Upper lobe of left lung (tissue), 4 donors: Measurements from ENCODE around the gene LRRC3.

ENCODE experiments used
- CTCF ChIP-seq, 6 experiments: fragments of 450-650 bp in 4 of 6; fragments of 200-600 bp in 2 of 6; sonication (generic) in 2 of 6; IDR thresholded peaks; one replicate each; pipeline ENCODE4 v1.5.1; 2016 to 2019; ENCODE audit warnings: antibody characterized with exemption in 6 of 6
- EP300 ChIP-seq, 4 donors: sonication (generic); formaldehyde crosslinking; IDR thresholded peaks; one replicate each; pipeline ENCODE4 v1.5.1; 2017; ENCODE audit warnings: antibody characterized with exemption in 4 of 4, control low read depth in 2 of 4
- POLR2A ChIP-seq, 4 donors: fragments of 450-650 bp; IDR thresholded peaks; one replicate each; pipeline ENCODE4 v1.5.1; 2016 to 2017; ENCODE audit warnings: antibody characterized with exemption in 4 of 4, mild to moderate bottlenecking in 2 of 4

DNA sequence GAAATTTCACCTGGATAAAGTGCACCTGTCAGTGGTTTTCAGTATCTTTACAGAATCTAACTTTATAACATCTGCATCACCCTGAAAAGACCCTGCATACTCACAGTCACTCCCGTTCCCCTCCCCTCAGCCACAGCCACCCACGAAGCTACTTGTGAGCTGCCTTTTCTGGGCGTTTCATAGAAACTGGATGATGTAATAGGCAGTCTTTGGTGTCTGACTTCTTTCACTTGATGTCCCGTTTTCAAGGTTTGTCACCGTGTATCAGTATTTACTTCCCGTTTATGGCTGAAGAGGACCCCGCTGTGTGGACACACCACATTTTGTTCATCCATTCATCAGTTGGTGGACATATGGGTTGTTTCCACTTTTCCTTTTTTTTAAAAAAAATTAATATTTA is 47.8 kb upstream of the LRRC3 start:
- TF ChIP-seq CTCF (IDR thresholded peaks at IDR 0.05) (no peak), EP300 (IDR thresholded peaks at IDR 0.05) (no peak), POLR2A (IDR thresholded peaks at IDR 0.05) (no peak)
